K562 (cell line): ENCODE measurements around the gene TSTD1. TPM values are rescaled to one million over a fixed set of nuclear protein-coding genes. Genes with fewer than 3 reads are reported as not detected.

Source experiments
- ADNP ChIP-seq: fragments of 200-800 bp; sonication (Bioruptor generic); IDR thresholded peaks from 2 replicates; pipeline ENCODE4 v1.6.1; 2016; ENCODE audit warnings: missing genetic modification characterization, missing compliant biosample characterization
- ARID3B ChIP-seq: fragments of 250-450 bp; sonication (Bioruptor Pico); IDR thresholded peaks from 2 replicates; pipeline ENCODE4 v1.4.0; 2020; ENCODE audit warnings: borderline replicate concordance
- CC2D1A ChIP-seq: fragments of 450-650 bp; IDR thresholded peaks from 2 replicates; pipeline ENCODE4 v1.6.1; 2017; ENCODE audit warnings: mild to moderate bottlenecking
- DMBX1 ChIP-seq: fragments of 250-450 bp; sonication (Bioruptor Pico); IDR thresholded peaks from 2 replicates; pipeline ENCODE4 v1.8.0; 2022; ENCODE audit warnings: inconsistent platforms, mild to moderate bottlenecking, moderate library complexity, borderline replicate concordance
- FOXJ2 ChIP-seq: fragments of 200-800 bp; sonication (Bioruptor generic); IDR thresholded peaks from 2 replicates; pipeline ENCODE4 v1.6.1; 2016; ENCODE audit warnings: missing genetic modification characterization, missing compliant biosample characterization
- FOXO4 ChIP-seq: fragments of 450-650 bp; formaldehyde crosslinking; IDR thresholded peaks from 2 replicates; pipeline ENCODE4 v1.4.0; 2020; ENCODE audit warnings: mild to moderate bottlenecking, moderate library complexity
- KLF1 ChIP-seq: fragments of 450-650 bp; IDR thresholded peaks from 2 replicates; pipeline ENCODE4 v1.6.1; 2016; ENCODE audit warnings: missing genetic modification characterization, missing compliant biosample characterization
- MED1 ChIP-seq: sonication (generic); formaldehyde crosslinking; IDR thresholded peaks from 2 replicates; pipeline ENCODE4 v1.8.1; 2023; ENCODE audit warnings: missing genetic modification reagents, borderline replicate concordance
- MEF2D ChIP-seq: conservative IDR thresholded peaks from 2 replicates; pipeline ENCODE4 v1.6.1; 2016; ENCODE audit warnings: low read depth, missing genetic modification characterization, missing compliant biosample characterization
- MTA1 ChIP-seq: fragments of 450-650 bp; IDR thresholded peaks from 2 replicates; pipeline ENCODE4 v1.6.1; 2017; ENCODE audit warnings: borderline replicate concordance
- NBN ChIP-seq: fragments of 450-650 bp; IDR thresholded peaks from 2 replicates; pipeline ENCODE4 v1.6.1; 2016; ENCODE audit warnings: low read depth, mild to moderate bottlenecking
- NFE2L1 ChIP-seq: fragments of 450-650 bp; IDR thresholded peaks from 2 replicates; pipeline ENCODE4 v1.6.1; 2016; ENCODE audit warnings: missing genetic modification characterization, low read depth, mild to moderate bottlenecking, missing compliant biosample characterization, moderate library complexity, borderline replicate concordance
- POLR2A ChIP-seq: fragments of 450-650 bp; conservative IDR thresholded peaks from 2 replicates; pipeline ENCODE4 v1.6.1; 2016
- PTBP1 ChIP-seq: fragments of 200-400 bp; formaldehyde crosslinking; IDR thresholded peaks from 2 replicates; pipeline ENCODE4 v1.6.1; 2017; ENCODE audit warnings: low read depth, low read length
- RAD21 ChIP-seq, 2 experiments: fragments of 250-450 bp in 1 of 2; fragments of 450-650 bp in 1 of 2; sonication (Bioruptor Pico) in 1 of 2; formaldehyde crosslinking in 1 of 2; IDR thresholded peaks in 1 of 2; conservative IDR thresholded peaks in 1 of 2; 2 replicates each; pipeline versions ENCODE4 v1.4.0 to v1.8.0; 2020 to 2022; ENCODE audit warnings: mild to moderate bottlenecking in 2 of 2, moderate library complexity in 1 of 2
- TCF7L2 ChIP-seq: fragments of 150-350 bp; IDR thresholded peaks from 2 replicates; pipeline ENCODE4 v1.6.1; 2016; ENCODE audit warnings: low read depth, mild to moderate bottlenecking, low read length, moderate library complexity
- XRCC3 ChIP-seq: fragments of 450-650 bp; IDR thresholded peaks from 2 replicates; pipeline ENCODE4 v1.6.1; 2017; ENCODE audit warnings: mild to moderate bottlenecking, moderate library complexity
- ZBTB1 ChIP-seq: sonication (generic); formaldehyde crosslinking; IDR thresholded peaks from 2 replicates; pipeline ENCODE4 v1.8.1; 2023; ENCODE audit warnings: missing genetic modification reagents, low read depth, mild to moderate bottlenecking, borderline replicate concordance
- ZNF277 ChIP-seq: fragments of 250-450 bp; sonication (Bioruptor Pico); IDR thresholded peaks from 2 replicates; pipeline ENCODE4 v1.8.0; 2022; ENCODE audit warnings: inconsistent platforms, mild to moderate bottlenecking, moderate library complexity, borderline replicate concordance
- ZNF384 ChIP-seq: IDR thresholded peaks from 2 replicates; pipeline ENCODE4 v1.6.1; 2012; ENCODE audit warnings: low read depth, low read length, improper control_type of control experiment
- polyA plus RNA-seq, 8 experiments: library from polyadenylated mRNA; depleted of rRNA in 4 of 8; stranded (reverse) in 5 of 8; unstranded in 3 of 8; fragments of >200 nt; fragmentation: Nextera tagmentation in 2 of 8; fragmentation: Illumina TruSeq in 1 of 8; extraction: Ambion mirVana in 2 of 8; extraction: Trizol in 1 of 8; gene quantifications; 2 replicates each; pipeline versions ENCODE4 v1.2.1 to v1.2.3, GENCODE V29; 2011 to 2014; ENCODE audit warnings: inconsistent platforms in 1 of 8, missing spikeins in 1 of 8
- total RNA-seq, 7 experiments: library from RNA; depleted of rRNA in 6 of 7; stranded (reverse); fragments of >200 nt in 6 of 7; fragmentation: Illumina TruSeq in 2 of 7; extraction: Trizol in 2 of 7; gene quantifications; 2 replicates each; pipeline versions ENCODE4 v1.2.1 to v1.2.3, GENCODE V29; 2011 to 2021; ENCODE audit warnings: low replicate concordance in 1 of 7
- TF ChIP-seq, protein P1 (sequence below), 2 experiments: fragments of 450-650 bp; IDR thresholded peaks; 2 replicates each; pipeline ENCODE4 v1.6.1; 2016
- TF ChIP-seq, protein P2 (sequence below): fragments of 450-650 bp; formaldehyde crosslinking; IDR thresholded peaks from 2 replicates; pipeline ENCODE4 v1.4.0; 2020; ENCODE audit warnings: mild to moderate bottlenecking, mixed read lengths

The TSTD1 gene
- total and polyA plus RNA-seq, 9 of the 15 experiments (the other 6 are each of a cell fraction or from before 2014, with no cell fraction given): 0.23 to 0.53 TPM; not detected in 7

- TF ChIP-seq FOXO4 (no peak), MED1 (no peak), CC2D1A (peak; percentile 37; the same call in 1 of the 2 replicates), KLF1 (tag) (no peak), DMBX1 (no peak), ZBTB1 (CRISPR knock-in tag) (no peak), MEF2D (tag) (peak; percentile 47; the same call in 1 of the 2 replicates), TCF7L2 (no peak), NFE2L1 (tag) (no peak), ZNF384 (0 out of 2 replicates have a peak, but pooled peaks have one; percentile 5), POLR2A (no peak), NBN (0 out of 2 replicates have a peak, but pooled peaks have one; percentile 39), ARID3B (CRISPR knock-in tag) (no peak), FOXJ2 (no peak), ADNP (tag) (no peak), RAD21 (CRISPR knock-in tag; conservative IDR thresholded peaks at IDR 0.05 in 1 of 2, IDR thresholded peaks at IDR 0.05 in 1 of 2) (peak; percentile 75 to 88), XRCC3 (no peak), ZNF277 (CRISPR knock-in tag) (no peak), PTBP1 (no peak), MTA1 (no peak)
- TF ChIP-seq, protein P1, sequence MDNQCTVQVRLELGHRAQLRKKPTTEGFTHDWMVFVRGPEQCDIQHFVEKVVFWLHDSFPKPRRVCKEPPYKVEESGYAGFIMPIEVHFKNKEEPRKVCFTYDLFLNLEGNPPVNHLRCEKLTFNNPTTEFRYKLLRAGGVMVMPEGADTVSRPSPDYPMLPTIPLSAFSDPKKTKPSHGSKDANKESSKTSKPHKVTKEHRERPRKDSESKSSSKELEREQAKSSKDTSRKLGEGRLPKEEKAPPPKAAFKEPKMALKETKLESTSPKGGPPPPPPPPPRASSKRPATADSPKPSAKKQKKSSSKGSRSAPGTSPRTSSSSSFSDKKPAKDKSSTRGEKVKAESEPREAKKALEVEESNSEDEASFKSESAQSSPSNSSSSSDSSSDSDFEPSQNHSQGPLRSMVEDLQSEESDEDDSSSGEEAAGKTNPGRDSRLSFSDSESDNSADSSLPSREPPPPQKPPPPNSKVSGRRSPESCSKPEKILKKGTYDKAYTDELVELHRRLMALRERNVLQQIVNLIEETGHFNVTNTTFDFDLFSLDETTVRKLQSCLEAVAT (IDR thresholded peaks at IDR 0.05): 0 out of 4 replicates have a peak, but pooled peaks of 1 of the 2 experiments have one; percentile 13
- TF ChIP-seq, protein P2, sequence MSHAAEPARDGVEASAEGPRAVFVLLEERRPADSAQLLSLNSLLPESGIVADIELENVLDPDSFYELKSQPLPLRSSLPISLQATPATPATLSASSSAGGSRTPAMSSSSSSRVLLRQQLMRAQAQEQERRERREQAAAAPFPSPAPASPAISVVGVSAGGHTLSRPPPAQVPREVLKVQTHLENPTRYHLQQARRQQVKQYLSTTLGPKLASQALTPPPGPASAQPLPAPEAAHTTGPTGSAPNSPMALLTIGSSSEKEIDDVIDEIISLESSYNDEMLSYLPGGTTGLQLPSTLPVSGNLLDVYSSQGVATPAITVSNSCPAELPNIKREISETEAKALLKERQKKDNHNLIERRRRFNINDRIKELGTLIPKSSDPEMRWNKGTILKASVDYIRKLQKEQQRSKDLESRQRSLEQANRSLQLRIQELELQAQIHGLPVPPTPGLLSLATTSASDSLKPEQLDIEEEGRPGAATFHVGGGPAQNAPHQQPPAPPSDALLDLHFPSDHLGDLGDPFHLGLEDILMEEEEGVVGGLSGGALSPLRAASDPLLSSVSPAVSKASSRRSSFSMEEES (CRISPR knock-in tag): no peak
Measured at GRCh38 chr1:161071886-161072371, 33.2 kb upstream of the TSTD1 start (continued).
